Measurements from ENCODE around the gene CARS1.
A peak's percentile ranks its signal among the peaks of the same experiment; 100 is the strongest.

The CARS1 gene

GRCh38 chr11:3037040-3037944, 19.9 kb downstream of the CARS1 start:
- DNase-seq (ENCODE audit: low spot score), result peak; percentile 85

GRCh38 chr11:3036419-3036818, 20.8 kb downstream of the CARS1 start:
- peak; percentile 51 for DNase-seq (ENCODE audit: low spot score)

GRCh38 chr11:3035333-3035732, 21.9 kb downstream of the CARS1 start:
- no peak for DNase-seq (ENCODE audit: low spot score)

- no peak for DNase-seq (ENCODE audit: low spot score)
Observed at GRCh38 chr11:3030289-3031070, 26.7 kb downstream of the CARS1 start.

GRCh38 chr11:3028813-3029212, 28.4 kb downstream of the CARS1 start:
- DNase-seq (ENCODE audit: low spot score), result no peak

GRCh38 chr11:3026803-3027202, 30.4 kb downstream of the CARS1 start:
- DNase-seq (ENCODE audit: low spot score), result no peak

GRCh38 chr11:3022982-3023381, 34.2 kb downstream of the CARS1 start:
- no peak for DNase-seq (ENCODE audit: low spot score)

- peak; percentile 48 for DNase-seq (ENCODE audit: low spot score)
Observed at GRCh38 chr11:3022300-3022967, 34.8 kb downstream of the CARS1 start.

- peak; percentile 67 for DNase-seq (ENCODE audit: low spot score)
Observed at GRCh38 chr11:3021125-3021524, 36.1 kb downstream of the CARS1 start.

GRCh38 chr11:3020011-3020410, 37.2 kb downstream of the CARS1 start:
- DNase-seq (ENCODE audit: low spot score), result no peak

GRCh38 chr11:3018596-3018995, 38.6 kb downstream of the CARS1 start:
- no peak for DNase-seq (ENCODE audit: low spot score)

GRCh38 chr11:3016861-3017260, 40.4 kb downstream of the CARS1 start:
- DNase-seq (ENCODE audit: low spot score), result no peak

GRCh38 chr11:3015796-3016195, 41.4 kb downstream of the CARS1 start:
- DNase-seq (ENCODE audit: low spot score), result no peak

GRCh38 chr11:3014943-3015342, 42.3 kb downstream of the CARS1 start:
- DNase-seq (ENCODE audit: low spot score), result no peak

GRCh38 chr11:3014057-3014938, 42.9 kb downstream of the CARS1 start:
- no peak for DNase-seq (ENCODE audit: low spot score)

- no peak for DNase-seq (ENCODE audit: low spot score)
Observed at GRCh38 chr11:3011891-3012885, 45.0 kb downstream of the CARS1 start.

- DNase-seq (ENCODE audit: low spot score), result no peak
Observed at GRCh38 chr11:3010521-3011275, 46.5 kb downstream of the CARS1 start.

GRCh38 chr11:3010004-3010403, 47.2 kb downstream of the CARS1 start:
- DNase-seq (ENCODE audit: low spot score), result no peak

- no peak for DNase-seq (ENCODE audit: low spot score)
Observed at GRCh38 chr11:3009481-3009880, 47.7 kb downstream of the CARS1 start.

All from globus pallidus (tissue), 1 donor.